Stimulated activated CD8-positive, alpha-beta memory T cell treated with anti-CD3 and anti-CD28 coated beads, Interleukin-4, amount 100 ng/mL, for 24 hours (primary cell): ENCODE data around the gene RASA4.
"Not testable (repeated sequence)": the region's sequence is repeated elsewhere in the genome, so short reads cannot be mapped to it uniquely, and the experiment has no call there.

ENCODE experiments used
- DNase-seq: peaks from one replicate; pipeline ENCODE4 v3.0.0-alpha.2; 2020; ENCODE audit warnings: low read depth

Gene RASA4

DNA sequence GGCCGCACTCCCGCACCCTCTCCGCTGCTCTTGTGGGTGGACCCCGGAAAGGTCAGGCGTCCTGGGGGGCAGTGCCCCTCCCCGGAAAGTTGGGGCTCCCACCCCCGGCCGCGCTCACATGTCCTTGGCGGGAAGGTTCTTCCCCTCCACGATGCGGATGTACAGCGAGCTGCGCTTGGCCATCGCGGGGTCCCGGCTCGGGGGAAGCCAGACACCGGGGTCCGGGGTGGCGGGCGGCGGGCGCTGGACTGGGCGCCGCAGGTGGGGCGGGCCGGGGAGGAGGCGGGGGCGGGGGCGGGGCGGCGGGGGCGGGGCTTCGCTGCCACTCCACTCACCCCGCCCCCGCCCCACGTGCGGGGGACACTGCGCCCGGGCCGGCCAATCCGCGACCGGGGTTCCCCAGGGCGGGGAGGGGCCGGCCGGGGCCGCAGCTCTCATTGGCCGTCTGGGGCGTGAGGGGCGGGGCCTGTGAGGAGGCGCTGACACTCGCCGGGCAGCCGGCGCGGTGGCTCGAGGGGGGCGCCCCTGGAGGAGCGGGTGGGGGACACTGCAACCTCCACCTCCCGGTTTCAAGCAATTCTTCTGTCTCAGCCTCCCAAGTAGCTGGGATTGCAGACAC lies at the start of gene RASA4:
Gene RASA4, minus strand, starts transcription at position 250 of the 619 bp plus-strand sequence. Its CDS starts 67 bp downstream, at position 183.
- DNase-seq, result not testable (repeated sequence)

DNA sequence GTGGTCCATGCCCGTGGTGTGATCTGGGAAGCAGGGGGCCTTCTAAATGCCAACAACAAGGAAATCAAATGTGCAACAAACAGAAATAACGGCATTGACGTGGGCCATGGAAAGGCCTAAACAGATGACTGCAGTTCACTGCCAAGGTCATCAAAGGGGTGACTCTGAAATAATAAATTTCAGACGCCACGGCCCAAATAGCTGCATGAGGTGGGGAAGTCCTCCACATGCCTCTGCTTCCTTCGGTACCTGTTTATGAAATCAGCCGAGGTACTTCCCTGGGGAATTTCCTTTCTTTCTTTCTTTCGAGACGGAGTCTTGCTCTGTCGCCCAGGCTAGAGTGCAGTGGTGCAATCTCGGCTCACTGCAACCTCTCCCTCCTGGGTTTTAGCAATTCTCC lies 48.2 kb upstream of the RASA4 start:
- DNase-seq, result not testable (repeated sequence)

DNA sequence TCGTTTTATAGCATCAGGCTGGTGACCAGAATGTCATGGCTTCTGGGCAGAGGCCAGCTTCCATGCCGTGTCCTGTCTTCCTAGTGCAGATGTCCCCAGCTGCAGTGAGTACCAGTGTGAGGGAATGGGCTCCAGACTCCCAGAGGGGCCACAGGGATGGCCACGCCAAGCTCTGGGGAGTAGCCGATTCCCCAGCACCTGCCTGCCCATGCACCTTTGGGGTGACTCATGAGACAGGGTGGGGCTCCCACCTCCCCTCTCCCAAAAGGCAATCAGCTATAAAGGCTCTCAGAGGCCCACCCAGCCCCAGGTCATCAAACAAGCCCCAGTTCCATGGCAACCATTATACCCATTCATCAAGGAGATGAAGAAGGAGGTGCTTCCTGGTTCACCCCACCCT lies 33.4 kb upstream of the RASA4 start, which contains the start of gene SPDYE2B:
Gene SPDYE2B, plus strand, starts transcription at position 396 of the 400 bp plus-strand sequence. CDS start 2,030 bp downstream, outside the sequence.
- DNase-seq, result not testable (repeated sequence)

DNA sequence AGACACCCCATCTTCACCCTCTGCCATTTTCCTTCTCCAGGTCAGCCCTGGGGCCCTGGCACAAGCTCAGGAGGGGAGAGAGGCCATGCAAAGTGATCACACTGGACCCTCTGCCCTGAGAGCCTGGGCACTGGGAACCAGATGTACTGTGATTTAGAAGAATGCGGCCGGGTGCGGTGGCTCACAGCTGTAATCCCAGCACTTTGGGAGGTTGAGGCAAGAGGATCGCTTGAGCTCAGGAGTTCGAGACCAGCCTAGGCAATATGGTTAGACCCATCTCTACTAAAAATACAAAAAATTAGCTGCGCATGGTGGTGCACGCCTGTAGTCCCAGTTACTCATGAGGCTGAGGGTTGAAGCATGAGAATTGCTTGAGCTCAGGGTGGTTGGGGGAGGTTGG lies 31.3 kb upstream of the RASA4 start:
- not testable (repeated sequence) for DNase-seq

DNA sequence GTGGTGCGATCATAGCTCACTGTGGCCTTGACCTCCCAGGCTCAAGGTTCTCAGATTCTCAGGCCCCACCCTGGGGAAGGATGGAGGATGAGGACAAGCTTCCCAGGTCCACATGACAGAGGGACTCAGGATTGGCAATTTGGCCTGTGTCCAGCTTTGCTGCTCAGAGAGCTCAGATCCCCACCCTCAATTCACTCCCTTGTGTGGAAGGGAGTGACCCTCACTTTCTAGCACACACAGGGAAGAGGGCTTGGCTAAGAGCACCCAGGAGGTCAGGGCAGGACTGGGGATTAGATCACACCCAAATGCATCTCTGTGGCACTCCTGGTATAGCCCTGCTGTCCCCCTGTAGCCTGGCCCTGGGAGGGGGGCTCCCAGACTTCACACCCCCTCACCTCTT lies 26.8 kb upstream of the RASA4 start:
- not testable (repeated sequence) for DNase-seq

DNA sequence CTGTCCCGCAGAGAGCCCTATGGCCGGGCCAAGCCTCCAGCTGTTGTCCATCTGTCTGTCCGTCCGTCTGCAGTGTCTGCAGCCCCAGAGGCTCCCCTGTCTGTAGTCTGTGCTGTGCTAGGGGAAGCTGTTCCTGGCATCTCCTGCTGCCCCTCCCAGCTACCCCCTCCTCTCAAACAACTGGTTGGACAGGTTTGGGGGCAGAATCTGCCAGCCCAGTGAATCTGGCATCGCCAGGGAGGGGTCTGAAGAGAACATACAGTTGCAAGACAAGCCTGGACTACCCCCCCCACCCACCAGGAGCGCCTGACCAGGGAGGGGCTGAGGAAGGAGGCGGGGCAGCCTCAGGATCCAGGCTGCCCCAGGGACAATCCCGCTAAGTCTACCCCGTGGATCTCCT lies 26.1 kb upstream of the RASA4 start, which contains the start of gene UPK3BL1:
Gene UPK3BL1, minus strand, starts transcription at position 101 of the 400 bp plus-strand sequence. Its CDS starts 50 bp downstream, at position 51.
- not testable (repeated sequence) for DNase-seq

DNA sequence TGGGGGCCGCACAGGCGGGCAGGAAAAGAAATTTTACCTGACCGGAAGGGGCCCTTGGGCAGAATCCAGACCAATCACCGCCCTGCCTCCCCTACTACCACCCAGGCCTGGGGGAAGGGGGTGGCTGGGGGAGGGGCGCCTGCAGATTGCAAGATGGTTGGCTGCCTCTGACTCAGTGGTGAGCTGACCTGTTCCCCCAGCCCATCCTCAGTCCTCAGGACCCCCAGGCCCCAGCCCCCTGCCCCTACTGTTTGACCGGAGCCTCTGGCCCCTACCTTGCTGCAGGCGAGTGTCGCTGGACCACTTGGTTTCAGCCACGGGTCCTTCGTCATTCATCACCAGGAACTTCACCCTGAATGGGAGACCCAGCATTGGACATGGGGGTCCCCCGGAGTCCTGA lies 22.3 kb upstream of the RASA4 start:
- not testable (repeated sequence) for DNase-seq

DNA sequence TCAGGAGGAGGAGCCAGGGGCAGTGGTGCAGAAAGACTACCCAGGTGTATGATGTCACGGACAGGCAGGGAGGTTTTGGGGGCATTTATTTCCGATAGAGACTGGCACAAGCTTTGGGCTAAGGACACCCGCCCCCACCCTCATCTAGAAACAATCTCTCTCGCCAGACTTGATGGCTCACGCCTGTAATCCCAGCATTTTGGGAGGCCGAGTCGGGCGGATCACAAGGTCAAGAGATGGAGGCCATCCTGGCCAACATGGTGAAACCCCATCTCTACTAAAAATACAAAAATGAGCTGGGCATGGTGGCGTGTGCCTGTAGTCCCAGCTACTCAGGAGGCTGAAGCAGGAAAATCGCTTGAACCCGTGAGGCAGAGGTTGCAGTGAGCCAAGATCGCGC lies 20.4 kb upstream of the RASA4 start:
- DNase-seq, result not testable (repeated sequence)

DNA sequence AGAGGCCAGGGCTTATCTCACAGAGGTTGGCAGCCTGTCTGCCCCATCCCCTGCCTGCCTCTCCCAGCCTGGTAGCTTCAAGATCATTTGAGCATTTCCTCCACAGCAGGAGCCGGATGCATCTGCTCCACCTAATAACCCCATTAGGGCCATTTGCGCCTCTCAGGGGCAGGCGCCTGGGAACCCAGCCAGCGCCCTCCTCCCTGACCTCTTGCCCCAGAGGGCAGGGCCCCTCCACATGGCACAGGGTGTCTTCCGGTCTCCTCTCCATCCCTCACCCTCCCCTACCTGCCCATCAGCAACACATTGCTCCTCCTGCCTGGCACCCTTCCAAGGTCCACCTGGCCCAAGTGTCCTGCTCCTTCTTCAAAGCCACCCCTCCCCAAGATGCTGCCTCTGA lies 18.8 kb upstream of the RASA4 start:
- not testable (repeated sequence) for DNase-seq

DNA sequence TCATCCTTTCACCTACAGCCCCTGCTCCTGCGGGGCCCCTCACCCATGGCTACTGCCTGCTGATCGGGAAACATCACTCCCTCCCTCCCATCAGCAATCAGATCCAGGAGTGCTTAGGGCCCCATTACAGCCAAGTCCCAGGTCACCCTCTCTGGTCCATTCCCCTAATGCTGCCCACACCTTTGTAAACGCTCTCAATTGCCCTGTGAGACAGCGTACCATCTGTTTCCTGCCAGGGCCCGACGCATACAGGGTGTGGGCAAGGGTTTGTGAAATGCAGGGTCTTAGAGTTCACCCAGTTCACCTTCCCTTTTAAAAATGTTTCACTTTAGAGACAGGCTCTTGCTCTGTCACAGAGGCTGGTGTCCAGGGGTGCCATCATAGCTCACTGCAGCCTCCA lies 17.7 kb upstream of the RASA4 start:
- not testable (repeated sequence) for DNase-seq

DNA sequence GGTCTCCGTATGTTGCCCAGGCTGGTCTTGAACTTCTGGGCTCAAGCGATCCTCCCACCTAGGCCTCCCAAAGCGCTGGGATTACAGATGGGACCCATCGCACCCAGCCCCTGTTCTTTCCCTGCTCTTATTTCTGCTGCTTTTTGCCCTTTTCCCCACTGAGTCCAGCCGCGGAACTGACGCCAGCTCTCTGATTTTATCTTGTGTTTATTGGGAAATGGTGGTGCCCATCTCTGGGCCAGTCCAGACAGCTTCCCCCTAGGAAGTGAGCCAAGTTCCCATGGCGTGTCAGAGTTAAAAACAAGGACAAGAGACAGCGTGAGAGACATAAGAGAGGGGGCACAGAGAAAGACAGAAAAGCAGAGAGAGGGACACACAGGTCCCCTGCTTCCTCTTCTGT lies 14.1 kb upstream of the RASA4 start:
- not testable (repeated sequence) for DNase-seq

DNA sequence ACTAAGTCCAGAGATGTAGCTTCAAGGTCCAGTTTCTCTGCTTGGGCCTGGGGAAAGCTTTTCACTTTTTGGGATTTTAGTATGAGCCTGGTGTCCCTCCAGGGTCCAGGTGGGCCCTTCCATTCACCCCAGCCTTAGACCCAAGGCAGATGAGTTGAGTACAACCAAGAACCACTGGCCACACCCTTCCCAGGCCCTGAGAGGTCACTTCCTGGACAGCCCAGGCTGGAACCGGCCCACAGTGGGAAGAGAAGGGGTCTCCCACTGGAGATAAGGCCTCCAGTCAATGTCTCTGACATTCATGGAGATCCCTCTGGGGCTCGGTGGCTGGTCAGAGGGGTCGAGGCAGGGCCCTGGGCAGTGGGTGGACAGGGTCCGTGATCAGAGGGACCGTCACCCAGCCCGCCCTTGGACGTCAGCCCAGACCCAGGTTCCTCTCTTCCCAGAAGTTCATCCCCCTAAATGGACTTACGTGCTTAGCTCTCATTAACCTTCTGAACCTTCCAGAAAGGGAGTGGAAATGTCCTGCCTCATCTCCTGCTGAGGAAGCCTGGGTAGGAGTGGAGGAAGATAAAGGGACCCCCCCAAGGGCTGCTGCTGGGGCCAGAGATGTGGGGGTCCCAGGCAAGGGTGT lies 10.8 kb upstream of the RASA4 start:
- DNase-seq, result not testable (repeated sequence)

DNA sequence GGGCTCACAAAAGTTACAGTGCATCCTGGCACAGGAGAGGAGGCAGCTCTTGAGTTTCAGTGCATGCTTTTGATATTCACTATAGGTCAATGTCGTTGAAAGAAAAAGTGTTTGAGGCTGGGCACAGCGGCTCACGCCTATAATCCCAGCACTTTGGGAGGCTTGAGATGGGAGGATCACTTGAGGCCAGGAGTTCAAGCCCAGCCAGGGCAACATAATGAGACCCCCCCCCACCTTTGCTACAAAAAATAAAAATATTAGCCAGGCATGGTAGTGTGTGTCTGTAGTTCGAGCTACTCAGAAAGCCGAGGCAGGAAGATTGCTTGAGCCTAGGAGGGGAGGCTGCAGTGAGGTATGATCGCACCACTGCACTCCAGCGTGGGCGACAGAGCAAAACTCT lies 1.6 kb upstream of the RASA4 start:
- DNase-seq, result not testable (repeated sequence)

DNA sequence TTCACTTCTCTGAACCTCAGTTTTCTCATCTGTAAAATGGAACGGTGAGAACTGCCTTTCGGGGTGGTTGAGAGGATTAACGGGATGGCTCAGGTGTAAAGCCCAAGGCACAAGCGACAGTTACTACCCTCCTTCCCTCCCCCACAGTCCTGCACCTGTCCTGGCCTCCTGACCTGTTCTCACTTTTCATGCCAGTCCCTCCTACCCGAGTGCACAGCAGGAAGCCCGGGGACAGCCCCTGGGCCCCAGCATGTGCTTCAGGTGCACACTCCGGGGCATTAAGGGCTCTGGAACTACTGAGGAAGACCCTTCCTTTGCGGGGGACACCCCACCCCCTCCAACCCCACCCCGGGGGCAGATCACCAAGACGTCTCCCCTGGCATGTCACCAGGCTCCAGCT lies 626 bp downstream of the RASA4 start:
- DNase-seq, result not testable (repeated sequence)

DNA sequence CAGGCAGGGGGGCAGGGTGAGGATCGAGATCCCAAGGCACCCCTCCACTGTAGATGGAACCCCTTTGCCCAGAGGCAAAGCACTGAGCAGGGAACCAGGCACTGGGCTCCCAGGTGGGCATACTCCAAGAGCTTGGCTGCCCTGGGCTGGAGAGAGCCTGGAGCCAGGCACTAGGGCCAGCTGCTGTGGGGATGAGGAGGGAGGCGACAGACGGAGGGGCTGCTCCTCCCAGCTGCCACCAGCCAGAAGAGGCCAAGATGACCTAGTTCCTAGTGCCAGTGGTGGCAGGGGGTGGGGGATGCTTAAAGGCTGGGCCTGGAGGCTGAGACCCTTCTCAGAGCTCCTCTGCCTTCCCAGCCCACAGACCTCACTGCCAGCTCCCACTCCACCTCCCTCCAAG lies 1.7 kb downstream of the RASA4 start:
- DNase-seq, result not testable (repeated sequence)

DNA sequence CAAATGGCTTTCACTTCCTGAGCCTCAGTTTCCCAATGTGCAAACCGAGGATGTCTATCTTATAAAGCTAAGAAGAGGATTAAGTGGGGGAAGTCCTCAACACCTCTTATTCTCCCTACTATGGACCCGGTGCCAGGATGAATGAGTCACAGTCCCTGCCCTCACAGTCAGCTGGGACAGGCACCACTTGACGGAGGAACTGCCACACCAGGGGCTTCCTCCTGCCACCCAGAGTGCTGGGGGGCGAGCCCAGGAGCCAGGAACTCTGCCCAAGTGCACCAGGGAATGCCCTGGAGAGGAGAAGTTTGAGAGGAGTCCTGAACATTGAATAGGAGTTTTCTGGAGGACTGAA lies 2.2 kb downstream of the RASA4 start:
- DNase-seq, result not testable (repeated sequence)

DNA sequence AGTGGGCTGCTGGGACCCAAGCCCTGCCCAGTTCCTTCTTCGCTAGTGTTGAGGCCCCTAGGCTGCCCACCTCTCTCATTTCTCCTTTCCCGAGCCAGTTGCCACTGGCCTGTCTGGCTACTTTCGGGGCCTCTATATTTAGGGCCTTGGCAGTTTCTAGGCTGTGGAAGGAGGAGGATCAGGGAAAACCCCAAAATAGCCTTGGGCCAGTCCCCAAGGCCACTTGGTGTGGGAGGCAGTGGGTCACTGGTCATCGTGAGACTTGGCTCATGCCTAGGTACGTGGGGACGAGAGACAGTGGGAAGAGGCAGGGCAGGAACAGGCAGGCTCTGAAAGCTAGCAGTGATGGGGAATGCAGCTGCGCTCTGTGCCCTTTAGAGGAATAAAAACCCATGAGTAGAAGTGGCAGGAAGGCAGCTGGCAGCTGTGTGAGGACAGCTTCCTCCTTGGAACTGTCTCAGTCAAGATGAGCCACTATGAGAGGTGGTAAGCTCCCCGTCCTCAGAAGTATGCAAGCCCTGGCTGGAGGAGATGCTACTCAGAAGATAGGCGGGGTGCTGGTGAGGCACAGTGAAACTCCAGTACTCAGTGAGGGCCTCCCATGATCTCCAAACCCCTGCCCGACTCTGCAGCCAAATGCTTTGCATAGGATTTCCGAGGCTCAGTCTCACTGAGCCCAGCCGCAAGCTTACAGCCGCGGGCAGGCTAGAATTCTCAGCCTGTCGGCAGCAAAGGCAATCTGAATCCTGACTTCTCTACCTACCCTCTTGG lies 2.8 kb downstream of the RASA4 start:
- DNase-seq, result not testable (repeated sequence)

DNA sequence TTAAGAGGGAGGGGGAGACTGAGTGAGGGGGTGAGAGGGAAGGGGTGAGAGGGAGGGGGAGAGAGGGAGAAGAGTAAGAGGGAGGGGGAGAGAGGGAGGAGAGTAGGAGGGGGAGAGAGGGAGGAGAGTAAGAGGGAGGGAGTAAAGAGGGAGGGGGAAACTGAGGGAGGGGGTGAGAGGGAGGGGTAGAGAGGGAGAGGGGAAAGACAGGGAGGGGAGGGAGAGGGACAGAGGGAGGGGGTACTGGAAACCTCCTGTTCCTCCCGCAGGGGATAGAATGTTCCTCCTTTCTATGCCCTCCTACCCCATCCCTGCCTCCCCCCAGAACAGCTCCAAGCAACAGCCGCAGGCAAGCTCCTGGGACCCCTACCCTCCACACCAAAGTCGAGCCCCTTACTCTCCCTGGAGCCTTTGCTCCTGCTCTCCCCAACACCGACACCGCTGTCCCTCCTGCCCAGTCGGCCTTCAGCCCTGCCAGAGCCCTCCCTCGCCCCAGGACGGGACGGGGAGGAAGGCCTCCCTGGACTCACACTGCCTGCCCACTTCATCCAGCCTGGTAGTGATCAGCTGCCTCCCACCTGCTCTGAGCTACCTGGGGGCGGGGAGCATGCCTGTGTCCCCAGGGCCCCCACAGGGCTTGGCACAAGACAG lies 4.8 kb downstream of the RASA4 start:
- DNase-seq, result not testable (repeated sequence)

DNA sequence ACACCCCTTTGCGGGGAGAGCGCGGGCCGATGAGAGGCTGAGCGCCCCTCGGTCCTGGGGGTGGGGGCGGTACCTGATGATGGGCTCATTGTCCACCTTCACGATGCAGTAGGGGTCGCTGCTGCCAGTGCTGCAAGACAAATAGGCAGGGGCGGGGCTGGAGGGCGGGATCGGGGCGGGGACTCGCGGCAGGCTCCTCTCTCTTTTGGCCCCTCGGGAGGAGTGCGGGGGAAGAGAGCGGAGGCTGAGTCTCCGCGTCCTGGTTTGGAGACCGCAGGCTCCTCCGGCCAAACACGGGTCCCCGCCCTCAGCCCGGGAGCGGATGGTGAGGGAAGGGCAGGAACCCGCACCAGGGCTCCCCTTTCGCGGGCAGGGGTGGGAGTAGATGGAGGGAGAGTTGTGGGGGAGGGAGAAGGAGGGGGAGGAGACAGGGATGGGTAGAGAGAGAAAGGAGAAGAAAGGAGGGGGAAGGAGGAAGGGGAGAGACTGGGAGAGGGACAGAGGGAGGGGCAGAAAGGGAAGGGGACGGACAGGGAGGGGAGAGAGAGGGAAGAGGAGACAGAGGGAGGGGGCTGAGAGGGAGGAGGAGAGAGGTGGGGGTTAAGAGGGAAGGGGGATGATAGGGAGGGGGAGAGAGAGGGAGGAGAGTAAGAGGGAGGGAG lies 5.4 kb downstream of the RASA4 start:
- not testable (repeated sequence) for DNase-seq

DNA sequence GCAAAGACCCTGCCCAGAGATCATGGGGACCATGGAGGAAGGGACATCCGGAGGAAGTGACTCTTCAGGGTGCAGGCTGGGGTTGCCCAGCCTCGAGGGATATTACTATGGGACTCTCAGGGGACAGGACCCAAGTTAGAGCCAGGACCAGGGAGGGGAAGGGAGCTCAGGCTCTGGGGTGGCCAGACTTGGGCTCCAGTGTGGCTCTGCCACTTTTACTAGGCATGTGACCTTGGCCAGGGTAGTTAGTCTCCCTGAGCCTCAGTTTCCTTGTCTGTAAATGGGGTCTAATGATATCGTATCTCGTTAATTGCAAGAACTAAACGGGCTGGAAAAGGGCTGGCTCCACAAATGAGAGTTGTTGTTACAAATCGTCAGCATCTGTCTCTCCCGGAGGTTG lies 6.1 kb downstream of the RASA4 start:
- not testable (repeated sequence) for DNase-seq

DNA sequence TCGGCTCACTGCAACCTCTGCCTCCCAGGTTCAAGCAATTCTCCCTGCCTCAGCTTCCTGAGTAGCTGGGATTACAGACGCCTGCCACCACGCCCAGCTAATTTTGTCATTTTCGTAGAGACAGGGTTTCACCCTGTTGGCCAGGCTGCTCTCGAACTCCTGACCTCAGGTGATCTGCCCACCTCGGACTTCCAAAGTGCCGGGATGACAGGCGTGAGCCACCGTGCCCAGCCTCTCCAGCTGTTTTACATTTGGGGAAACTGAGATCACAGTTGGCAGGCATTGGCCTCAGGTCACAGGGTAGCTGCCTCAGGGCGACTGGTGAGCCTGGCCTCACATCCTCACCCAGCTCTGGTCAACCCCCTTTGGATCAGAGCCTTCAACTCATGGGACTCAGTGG lies 6.8 kb downstream of the RASA4 start:
- not testable (repeated sequence) for DNase-seq

DNA sequence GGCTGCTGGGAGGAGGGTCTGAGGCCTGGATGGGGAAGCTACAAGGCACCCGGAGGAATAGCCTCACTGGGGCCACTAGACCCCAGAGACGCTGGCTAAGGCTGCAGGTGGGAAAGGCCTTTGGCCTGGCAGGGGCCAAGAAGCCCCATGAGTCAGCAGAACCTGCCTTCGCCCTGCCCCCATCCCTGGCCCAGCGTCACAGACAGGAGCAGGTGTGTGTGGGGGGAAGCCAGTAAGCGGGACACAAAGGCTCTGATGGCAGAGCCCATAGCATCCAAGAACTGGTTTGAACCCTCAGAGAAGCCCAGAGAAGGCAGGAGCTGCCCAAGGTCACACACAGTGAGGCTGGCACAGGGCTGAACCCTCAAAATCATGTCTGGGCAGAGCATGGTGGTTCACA lies 9.7 kb downstream of the RASA4 start:
- DNase-seq, result not testable (repeated sequence)
